ENCODE results near the gene ALDH4A1.
"Not testable (repeated sequence)": the region's sequence is repeated elsewhere in the genome, so short reads cannot be mapped to it uniquely, and the experiment has no call there.

The ALDH4A1 gene

GRCh38 chr1:18847723-18848122 is 54.6 kb downstream of the ALDH4A1 start:
- DNase-seq = not testable (repeated sequence)

- no peak for DNase-seq
Measured at GRCh38 chr1:18840145-18840544, 62.2 kb downstream of the ALDH4A1 start.

GRCh38 chr1:18836654-18837053 is 65.7 kb downstream of the ALDH4A1 start:
- DNase-seq = no peak

GRCh38 chr1:18832319-18832718 is 70.0 kb downstream of the ALDH4A1 start:
- DNase-seq = not testable (repeated sequence)

GRCh38 chr1:18831656-18832055 is 70.7 kb downstream of the ALDH4A1 start:
- no peak for DNase-seq

GRCh38 chr1:18830596-18830995 is 71.8 kb downstream of the ALDH4A1 start:
- no peak for DNase-seq

GRCh38 chr1:18829671-18830070 is 72.7 kb downstream of the ALDH4A1 start:
- DNase-seq = no peak

- no peak for DNase-seq
Measured at GRCh38 chr1:18828224-18828623, 74.1 kb downstream of the ALDH4A1 start.

- DNase-seq = no peak
Measured at GRCh38 chr1:18823438-18823837, 78.9 kb downstream of the ALDH4A1 start.

Measured in stimulated activated CD4-positive, alpha-beta T cell treated with anti-CD3 and anti-CD28 coated beads, Interleukin-2, amount 100 ng/mL, for 48 hours (primary cell).